Measurements from ENCODE around the gene FCRL2. TPM values are rescaled to one million over a fixed set of nuclear protein-coding genes. Genes with fewer than 3 reads are reported as not detected.

Gene FCRL2
- total RNA-seq, 6 experiments from 2014 or later: 0.06 to 0.12 (median 0.08) TPM; not detected in 2

GRCh38 chr1:157700305-157700704 lies 76.6 kb downstream of the FCRL2 start:
- no peak for TF ChIP-seq CTCF (IDR thresholded peaks at IDR 0.05)
- TF ChIP-seq POLR2A (IDR thresholded peaks at IDR 0.05): no peak
- no peak for ATAC-seq
- intact Hi-C loops (cut with DNase I): no loop called here
- H3K9me3 ChIP-seq: no peaks in the 10 kb centered on the region
- H3K4me3 ChIP-seq: no peak overlapping the region
- H3K27ac ChIP-seq: no peak overlapping the region
- no peaks in the 10 kb centered on the region for H3K36me3 ChIP-seq
- H3K4me1 ChIP-seq: no peaks in the 10 kb centered on the region
- DNase-seq: no peak
- H3K27me3 ChIP-seq: no peaks in the 10 kb centered on the region
- 54% methylated on average over 3 of the region's 5 CpGs for WGBS (ENCODE audit: insufficient coverage, low coverage, low lambda C conversion rate, missing lambda C conversion rate)

- Histone ChIP-seq H3K27me3 (no peaks in the 10 kb centered on the region), H3K4me1 (no peaks in the 10 kb centered on the region), H3K36me3 (no peaks in the 10 kb centered on the region), H3K27ac (no peak overlapping the region), H3K9me3 (no peaks in the 10 kb centered on the region), H3K4me3 (no peak overlapping the region)
- no peak for TF ChIP-seq POLR2A (IDR thresholded peaks at IDR 0.05)
- no peak for TF ChIP-seq CTCF (IDR thresholded peaks at IDR 0.05)
- DNase-seq (no peak), ATAC-seq (no peak)
- intact Hi-C loops (cut with DNase I): no loop called here
- 42% methylated on average over 4 of the region's 4 CpGs for WGBS (ENCODE audit: insufficient coverage, low coverage, low lambda C conversion rate, missing lambda C conversion rate)
Observed at GRCh38 chr1:157697781-157698569, 79.0 kb downstream of the FCRL2 start.

- Histone ChIP-seq H3K4me3 (no peak overlapping the region), H3K36me3 (no peaks in the 10 kb centered on the region), H3K4me1 (no peaks in the 10 kb centered on the region), H3K9me3 (no peaks in the 10 kb centered on the region), H3K27me3 (no peaks in the 10 kb centered on the region), H3K27ac (no peak overlapping the region)
- ATAC-seq (no peak), DNase-seq (no peak)
- intact Hi-C loops (cut with DNase I): no loop called here
- WGBS (ENCODE audit: insufficient coverage, low coverage, low lambda C conversion rate, missing lambda C conversion rate): 34% methylated on average over 2 of the region's 4 CpGs
- TF ChIP-seq CTCF (IDR thresholded peaks at IDR 0.05) (no peak), POLR2A (IDR thresholded peaks at IDR 0.05) (no peak)
Observed at GRCh38 chr1:157696966-157697628, 79.8 kb downstream of the FCRL2 start.

Other genes starting within 250 kb of the FCRL2 start
- under 1 TPM; 0.15 to 0.61 (median 0.29) TPM for gene FCRL5, start 224.6 kb downstream of the FCRL2 start, total RNA-seq
- not detected for gene FCRL4, start 179.0 kb downstream of the FCRL2 start, total RNA-seq
- under 1 TPM; 0.12 to 0.60 (median 0.20) TPM for gene FCRL3, start 76.4 kb downstream of the FCRL2 start, total RNA-seq
- gene FCRL1, start 43.0 kb upstream of the FCRL2 start, total RNA-seq: under 1 TPM in 2 of 6 experiments, not detected in 4; 0.12 to 0.24 TPM
- gene CD5L, start 64.7 kb upstream of the FCRL2 start, total RNA-seq: 10 to 100 TPM in 3 of 6 experiments, 1 to 10 TPM in 1, under 1 TPM in 2; 0.92 to 53.9 (median 10.2) TPM
- 1 to 10 TPM; 1.1 to 4.9 (median 2.9) TPM for gene KIRREL1, start 216.5 kb upstream of the FCRL2 start, total RNA-seq